GM18951 (cell line): ENCODE data around the gene HLCS.

Source experiments
- POLR2A ChIP-seq: IDR thresholded peaks from 4 replicates; pipeline ENCODE4 v1.6.1; 2011; ENCODE audit warnings: mild to moderate bottlenecking; ENCODE audit not compliant: insufficient read length, insufficient read depth; ENCODE audit errors: extremely low read depth
- in situ Hi-C: fragments of 300-500 bp; cut with MboI; formaldehyde crosslinking; loops from one replicate; pipeline ENCODE4 v1.12.0; 2022; ENCODE audit warnings: low sequenced_read_pairs, mixed read lengths, inconsistent platforms; ENCODE audit not compliant: unreplicated experiment

The HLCS gene

GRCh38 chr21:36769051-36769839 is 197.2 kb downstream of the HLCS start:
- no peak for TF ChIP-seq POLR2A
- in situ Hi-C loops, result no loop called here

DNA sequence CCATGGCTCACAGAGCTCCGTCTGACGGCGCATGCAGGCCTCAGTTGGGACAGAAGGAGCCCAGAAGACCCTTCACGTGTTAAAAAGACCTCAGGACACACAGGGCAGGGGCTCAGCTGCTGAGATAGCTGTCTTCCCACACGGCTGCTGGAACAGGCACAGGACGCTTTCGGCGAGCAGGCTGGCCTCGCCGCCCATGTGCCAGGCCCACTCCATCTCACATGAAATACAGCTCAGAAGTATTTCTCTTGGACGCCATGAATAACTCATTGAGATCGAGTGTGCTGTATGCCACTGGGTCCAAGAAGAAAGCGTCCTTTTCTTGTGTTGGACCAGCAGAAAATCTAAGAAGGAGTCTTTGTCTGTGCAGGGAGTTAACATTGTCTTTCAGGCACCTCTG is 198.0 kb downstream of the HLCS start:
- in situ Hi-C loops, result no loop called here

GRCh38 chr21:36767096-36767495 is 199.4 kb downstream of the HLCS start:
- in situ Hi-C loops, result no loop called here
- TF ChIP-seq POLR2A, result no peak

More for the DNA sequence above, 198.0 kb downstream of the HLCS start:
- no peak for TF ChIP-seq POLR2A

DNA sequence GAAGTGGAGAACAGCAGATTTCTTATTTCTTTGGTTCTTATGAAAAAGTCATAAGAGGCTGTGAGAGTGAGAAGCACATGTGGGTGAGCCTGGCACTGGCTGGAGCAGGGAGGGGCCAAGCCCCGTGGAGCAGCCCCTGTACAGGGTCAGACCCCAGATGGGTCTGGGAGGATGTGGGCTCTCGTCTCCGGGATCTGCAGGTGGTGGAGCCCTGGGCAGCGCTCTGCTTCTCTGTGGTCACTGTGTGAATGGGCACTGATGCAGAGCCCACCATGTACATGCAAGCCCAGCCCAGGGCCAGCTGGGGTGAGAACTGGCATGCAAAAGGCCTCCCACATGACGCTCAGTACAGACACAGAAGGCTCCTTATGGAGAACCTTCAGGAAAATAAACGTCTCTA is 200.0 kb downstream of the HLCS start:
- in situ Hi-C loops, result no loop called here
- no peak for TF ChIP-seq POLR2A

GRCh38 chr21:36765229-36765628 is 201.2 kb downstream of the HLCS start:
- in situ Hi-C loops, result no loop called here

GRCh38 chr21:36763305-36763704 is 203.2 kb downstream of the HLCS start:
- in situ Hi-C loops, result no loop called here
- TF ChIP-seq POLR2A, result no peak

More at GRCh38 chr21:36765229-36765628, 201.2 kb downstream of the HLCS start:
- no peak for TF ChIP-seq POLR2A

DNA sequence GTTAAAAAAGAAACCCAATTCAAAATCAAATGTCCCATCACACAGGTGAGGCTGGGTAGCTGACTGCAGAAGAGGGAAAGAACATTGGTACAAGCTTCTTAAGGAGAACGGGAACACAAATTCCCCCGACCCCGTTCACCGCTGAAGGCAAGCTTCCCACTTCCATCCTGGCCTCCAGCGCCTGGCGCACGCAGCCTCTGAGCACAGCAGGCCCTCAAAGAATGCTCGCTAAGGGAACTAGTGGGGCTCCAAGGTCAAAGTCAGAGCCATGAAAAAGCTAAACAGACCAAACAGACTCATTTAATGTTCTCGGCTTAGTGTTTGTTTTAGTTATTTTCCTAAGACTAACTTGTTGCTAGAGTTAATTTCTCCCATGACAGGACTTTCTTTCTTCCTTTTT is 203.8 kb downstream of the HLCS start:
- no peak for TF ChIP-seq POLR2A
- in situ Hi-C loops, result no loop called here

DNA sequence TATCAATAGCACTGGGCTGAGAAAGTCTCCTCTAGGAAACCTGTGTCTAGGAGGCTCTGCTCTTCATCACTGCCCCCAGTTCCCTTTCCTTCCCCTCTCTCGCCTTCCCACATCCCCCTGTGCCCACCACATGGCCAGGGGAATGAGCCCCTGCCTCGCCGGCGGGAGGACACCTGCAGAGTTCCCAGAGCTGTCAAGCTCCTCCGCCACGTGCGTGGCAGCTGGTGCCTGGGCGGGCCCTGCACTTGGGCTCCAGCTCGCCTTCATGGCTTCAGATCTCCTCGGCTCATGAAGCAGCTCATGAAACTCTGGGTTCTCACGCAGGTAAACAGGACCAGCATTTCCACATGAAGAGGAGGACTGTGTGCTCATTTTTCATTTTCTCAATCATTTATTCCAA is 204.8 kb downstream of the HLCS start:
- in situ Hi-C loops, result no loop called here

GRCh38 chr21:36759348-36760083 is 207.0 kb downstream of the HLCS start:
- in situ Hi-C loops, result no loop called here
- TF ChIP-seq POLR2A, result no peak

More for the DNA sequence above, 204.8 kb downstream of the HLCS start:
- no peak for TF ChIP-seq POLR2A

DNA sequence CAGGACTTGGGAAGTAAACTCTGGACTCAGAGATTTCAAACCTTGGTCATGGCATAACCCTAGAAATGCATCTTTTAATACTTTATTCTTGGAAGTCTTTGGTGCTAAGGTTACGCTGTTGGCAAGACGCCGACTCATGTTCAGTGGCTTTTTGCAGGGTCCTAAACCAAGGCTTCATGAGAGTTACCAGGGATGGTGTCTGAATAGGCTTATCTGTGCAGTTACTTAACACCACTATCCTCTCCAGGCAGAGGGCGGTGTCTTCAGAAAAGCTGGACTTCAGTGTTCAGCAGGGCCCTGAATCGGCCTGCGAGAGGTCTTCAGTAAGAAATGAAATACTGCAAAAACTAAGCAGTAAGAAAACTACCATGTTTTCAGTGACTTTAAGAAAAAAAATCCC is 209.3 kb downstream of the HLCS start:
- in situ Hi-C loops, result no loop called here
- TF ChIP-seq POLR2A, result no peak

GRCh38 chr21:36756527-36756926 is 209.9 kb downstream of the HLCS start:
- in situ Hi-C loops, result no loop called here
- TF ChIP-seq POLR2A, result no peak

DNA sequence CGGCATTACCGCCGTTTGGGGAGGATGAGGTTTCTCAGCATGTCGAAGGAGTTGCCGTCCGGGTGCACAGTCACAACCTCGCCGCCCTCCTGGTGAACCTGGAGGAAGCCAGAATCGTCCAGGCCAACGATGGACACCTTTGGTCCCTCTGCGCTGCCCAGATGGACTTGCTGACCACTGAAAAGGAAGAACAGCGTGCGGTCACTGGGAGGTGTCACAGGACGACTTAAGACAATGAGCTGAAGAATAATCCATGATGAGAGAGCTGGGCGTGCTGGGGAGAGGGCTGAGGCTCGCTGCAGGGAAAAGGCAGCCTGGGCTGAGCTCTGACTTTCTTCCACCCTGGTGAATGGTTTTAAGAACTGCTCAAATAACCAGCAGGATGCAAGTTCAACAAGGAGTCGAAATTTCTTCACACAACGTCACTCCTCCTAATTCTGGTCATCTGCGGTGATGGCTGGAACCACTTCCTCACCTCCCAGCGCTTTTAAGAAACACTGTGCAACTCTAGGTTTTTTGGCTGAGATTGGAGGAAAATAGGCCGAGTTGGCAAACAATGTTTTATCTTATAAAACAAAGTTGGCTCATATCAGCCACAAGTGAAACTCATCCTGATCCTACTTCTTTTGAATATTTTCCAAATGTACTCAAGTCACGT is 212.1 kb downstream of the HLCS start:
- no peak for TF ChIP-seq POLR2A
- in situ Hi-C loops, result no loop called here

DNA sequence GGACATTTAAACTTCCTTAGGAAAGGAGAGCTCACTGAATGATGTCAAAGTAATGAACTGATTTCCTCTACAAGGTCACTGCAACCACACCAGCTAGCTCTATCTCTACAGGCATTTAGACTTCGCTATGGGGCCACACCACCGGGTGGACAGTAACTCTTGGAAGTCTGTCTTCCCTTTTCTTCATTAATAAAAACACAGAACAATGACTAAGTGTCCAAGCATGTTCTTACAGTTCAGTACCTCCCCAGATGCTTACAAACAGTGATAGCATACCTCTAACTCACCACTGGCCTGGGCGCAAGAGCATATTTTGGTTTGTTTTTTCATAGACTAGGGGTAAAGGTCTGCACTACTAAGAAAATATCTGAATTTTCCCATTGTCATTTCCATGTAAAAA is 212.9 kb downstream of the HLCS start:
- in situ Hi-C loops, result no loop called here
- no peak for TF ChIP-seq POLR2A

- in situ Hi-C loops, result no loop called here
Observed at GRCh38 chr21:36751383-36751782, 215.1 kb downstream of the HLCS start.

GRCh38 chr21:36750576-36750959 is 215.9 kb downstream of the HLCS start:
- in situ Hi-C loops, result no loop called here

More at GRCh38 chr21:36751383-36751782, 215.1 kb downstream of the HLCS start:
- TF ChIP-seq POLR2A, result no peak

More at GRCh38 chr21:36750576-36750959, 215.9 kb downstream of the HLCS start:
- no peak for TF ChIP-seq POLR2A
